Osteoblast (primary cell): Measurements from ENCODE around the gene CXCL9. TPM values are rescaled to one million over a fixed set of nuclear protein-coding genes. Genes with fewer than 3 reads are reported as not detected.
A peak's percentile ranks its signal among the peaks of the same experiment; 100 is the strongest.

Experiments
- DNase-seq: peaks from one replicate; pipeline ENCODE4 v3.0.0; 2011; ENCODE audit warnings: low spot score, mixed read lengths; ENCODE audit not compliant: insufficient read length; ENCODE audit errors: missing footprints
- H2AFZ ChIP-seq: 2 replicates; pipeline ENCODE4 v1.6.0; 2011; ENCODE audit warnings: mild to moderate bottlenecking, low read length
- H3K27ac ChIP-seq: 2 replicates; pipeline ENCODE4 v1.5.1; 2011; ENCODE audit warnings: mild to moderate bottlenecking, low read depth, low read length, moderate library complexity
- H3K27me3 ChIP-seq: 2 replicates; pipeline ENCODE4 v1.6.0; 2012; ENCODE audit warnings: mild to moderate bottlenecking, control low read depth, inconsistent platforms, low read length, moderate library complexity; ENCODE audit not compliant: insufficient read depth
- H3K36me3 ChIP-seq: 2 replicates; pipeline ENCODE4 v1.5.1; 2011; ENCODE audit warnings: mild to moderate bottlenecking, low read length, control low read depth, moderate library complexity; ENCODE audit not compliant: insufficient read depth
- H3K4me1 ChIP-seq: 2 replicates; pipeline ENCODE4 v1.5.1; 2011; ENCODE audit warnings: mild to moderate bottlenecking, low read length, control low read depth, moderate library complexity; ENCODE audit not compliant: insufficient read depth
- H3K4me2 ChIP-seq: 2 replicates; pipeline ENCODE4 v1.6.0; 2011; ENCODE audit warnings: mild to moderate bottlenecking, low read length; ENCODE audit not compliant: insufficient read depth
- H3K4me3 ChIP-seq: fragments of 200-600 bp; sonication (generic); 3 replicates; pipeline ENCODE4 v1.5.1; 2012; ENCODE audit warnings: mild to moderate bottlenecking, low read length, inconsistent platforms; ENCODE audit not compliant: insufficient read depth
- H3K79me2 ChIP-seq: 2 replicates; pipeline ENCODE4 v1.6.0; 2012; ENCODE audit warnings: mild to moderate bottlenecking, low read length, control low read depth, inconsistent platforms; ENCODE audit not compliant: insufficient read depth
- H3K9me3 ChIP-seq: 2 replicates; pipeline ENCODE4 v1.5.1; 2011; ENCODE audit warnings: low read depth, low read length, control low read depth
- H4K20me1 ChIP-seq: 2 replicates; pipeline ENCODE4 v1.6.0; 2012; ENCODE audit warnings: mild to moderate bottlenecking, low read length, control low read depth; ENCODE audit not compliant: insufficient read depth
- total RNA-seq: library from RNA; depleted of rRNA; stranded (reverse); fragments of >200 nt; gene quantifications from 2 replicates; pipeline ENCODE4 v1.2.3, GENCODE V29; 2012
- TF ChIP-seq, protein P1 (sequence below): IDR thresholded peaks from 2 replicates; pipeline ENCODE4 v1.5.1; 2011; ENCODE audit warnings: mild to moderate bottlenecking, low read depth, low read length, moderate library complexity; ENCODE audit errors: extremely low read depth

Gene CXCL9
- total RNA-seq, 1 donor, result not detected

DNA sequence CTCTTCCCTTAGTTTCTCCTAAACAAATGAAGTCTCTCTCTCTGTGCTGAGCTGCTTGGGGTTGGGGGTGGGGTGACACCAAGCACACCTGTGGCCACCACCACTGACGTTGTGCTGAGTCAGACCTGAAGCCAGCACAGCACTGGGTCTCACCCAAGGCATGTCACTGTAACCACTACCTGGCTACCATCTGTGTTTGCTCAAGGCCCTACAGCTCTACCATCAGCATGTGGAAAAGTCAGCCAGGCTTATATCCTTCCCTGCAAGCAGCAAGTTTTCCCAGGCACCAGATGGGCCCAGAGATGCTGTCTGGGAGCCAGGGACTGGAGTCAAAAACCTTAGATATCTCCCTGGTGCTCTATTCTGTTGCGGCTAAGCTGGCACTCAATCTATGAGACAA lies 9.1 kb upstream of the CXCL9 start:
- H2AFZ ChIP-seq, result no peak overlapping the region
- H3K9me3 ChIP-seq, result no peaks in the 10 kb centered on the region
- TF ChIP-seq, protein P1, sequence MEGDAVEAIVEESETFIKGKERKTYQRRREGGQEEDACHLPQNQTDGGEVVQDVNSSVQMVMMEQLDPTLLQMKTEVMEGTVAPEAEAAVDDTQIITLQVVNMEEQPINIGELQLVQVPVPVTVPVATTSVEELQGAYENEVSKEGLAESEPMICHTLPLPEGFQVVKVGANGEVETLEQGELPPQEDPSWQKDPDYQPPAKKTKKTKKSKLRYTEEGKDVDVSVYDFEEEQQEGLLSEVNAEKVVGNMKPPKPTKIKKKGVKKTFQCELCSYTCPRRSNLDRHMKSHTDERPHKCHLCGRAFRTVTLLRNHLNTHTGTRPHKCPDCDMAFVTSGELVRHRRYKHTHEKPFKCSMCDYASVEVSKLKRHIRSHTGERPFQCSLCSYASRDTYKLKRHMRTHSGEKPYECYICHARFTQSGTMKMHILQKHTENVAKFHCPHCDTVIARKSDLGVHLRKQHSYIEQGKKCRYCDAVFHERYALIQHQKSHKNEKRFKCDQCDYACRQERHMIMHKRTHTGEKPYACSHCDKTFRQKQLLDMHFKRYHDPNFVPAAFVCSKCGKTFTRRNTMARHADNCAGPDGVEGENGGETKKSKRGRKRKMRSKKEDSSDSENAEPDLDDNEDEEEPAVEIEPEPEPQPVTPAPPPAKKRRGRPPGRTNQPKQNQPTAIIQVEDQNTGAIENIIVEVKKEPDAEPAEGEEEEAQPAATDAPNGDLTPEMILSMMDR, result no peak
- no peaks in the 10 kb centered on the region for H4K20me1 ChIP-seq
- H3K27ac ChIP-seq, result no peak overlapping the region
- H3K27me3 ChIP-seq, result peaks cover 2% of the 10 kb centered on the region
- no peaks in the 10 kb centered on the region for H3K36me3 ChIP-seq
- H3K4me3 ChIP-seq, result no peak overlapping the region
- peaks cover 16% of the 10 kb centered on the region for H3K4me1 ChIP-seq
- no peak overlapping the region for H3K4me2 ChIP-seq
- no peaks in the 10 kb centered on the region for H3K79me2 ChIP-seq
- DNase-seq, result no peak

DNA sequence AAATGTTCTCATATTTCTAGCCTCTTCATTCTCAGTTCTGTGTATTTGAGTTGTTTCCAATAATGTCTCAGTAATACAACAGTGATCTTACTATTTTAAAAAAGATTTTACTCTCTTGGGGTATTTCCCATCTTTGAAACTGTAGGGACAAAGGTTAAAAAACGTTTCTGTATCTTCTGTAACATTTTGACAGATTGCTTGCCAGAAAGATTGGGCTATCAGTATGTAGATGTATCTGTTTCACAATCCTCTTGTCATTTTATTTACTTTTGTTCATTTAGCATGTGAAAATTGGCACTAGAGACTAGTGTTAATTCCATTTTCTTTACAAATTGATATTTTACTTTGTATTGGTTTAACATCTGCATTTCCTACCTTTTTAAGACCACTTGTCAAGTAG lies 6.2 kb upstream of the CXCL9 start:
- H3K27ac ChIP-seq, result no peak overlapping the region
- H4K20me1 ChIP-seq, result no peaks in the 10 kb centered on the region
- no peak overlapping the region for H3K4me3 ChIP-seq
- no peaks in the 10 kb centered on the region for H3K9me3 ChIP-seq
- no peaks in the 10 kb centered on the region for H3K79me2 ChIP-seq
- DNase-seq, result no peak
- H3K4me1 ChIP-seq, result peaks cover 16% of the 10 kb centered on the region
- no peak overlapping the region for H3K4me2 ChIP-seq
- TF ChIP-seq, protein P1, result no peak
- H2AFZ ChIP-seq, result no peak overlapping the region
- H3K27me3 ChIP-seq, result no peaks in the 10 kb centered on the region
- H3K36me3 ChIP-seq, result no peaks in the 10 kb centered on the region

DNA sequence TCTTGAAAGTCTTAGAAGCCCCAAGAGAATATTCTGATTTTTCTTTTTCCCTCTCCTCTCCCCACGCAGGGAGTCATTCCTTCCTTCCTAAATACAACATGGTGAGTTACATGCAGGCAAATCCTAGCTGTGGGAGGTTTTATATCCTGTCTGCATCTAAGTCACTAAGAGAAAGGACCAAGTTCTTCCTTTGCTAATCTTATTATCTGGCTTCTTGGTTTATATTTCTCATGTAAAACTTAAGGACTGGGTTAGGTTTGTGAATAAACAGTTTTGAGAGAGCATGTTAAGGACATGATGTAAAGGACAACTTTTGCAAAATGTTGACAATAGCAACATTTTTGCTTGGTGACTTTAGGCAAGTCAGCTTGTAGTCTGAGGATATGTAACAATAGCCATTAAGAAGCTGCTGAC lies 5.1 kb upstream of the CXCL9 start:
- TF ChIP-seq, protein P1, result no peak
- H3K27ac ChIP-seq, result peak overlapping the region; percentile 72
- H3K27me3 ChIP-seq, result no peaks in the 10 kb centered on the region
- no peaks in the 10 kb centered on the region for H3K79me2 ChIP-seq
- no peaks in the 10 kb centered on the region for H4K20me1 ChIP-seq
- no peaks in the 10 kb centered on the region for H3K9me3 ChIP-seq
- no peaks in the 10 kb centered on the region for H3K36me3 ChIP-seq
- peak overlapping the region; percentile 85 for H2AFZ ChIP-seq
- DNase-seq, result no peak
- peaks cover 16% of the 10 kb centered on the region for H3K4me1 ChIP-seq
- peak overlapping the region; percentile 74 for H3K4me2 ChIP-seq
- H3K4me3 ChIP-seq, result peak overlapping the region; percentile 35

DNA sequence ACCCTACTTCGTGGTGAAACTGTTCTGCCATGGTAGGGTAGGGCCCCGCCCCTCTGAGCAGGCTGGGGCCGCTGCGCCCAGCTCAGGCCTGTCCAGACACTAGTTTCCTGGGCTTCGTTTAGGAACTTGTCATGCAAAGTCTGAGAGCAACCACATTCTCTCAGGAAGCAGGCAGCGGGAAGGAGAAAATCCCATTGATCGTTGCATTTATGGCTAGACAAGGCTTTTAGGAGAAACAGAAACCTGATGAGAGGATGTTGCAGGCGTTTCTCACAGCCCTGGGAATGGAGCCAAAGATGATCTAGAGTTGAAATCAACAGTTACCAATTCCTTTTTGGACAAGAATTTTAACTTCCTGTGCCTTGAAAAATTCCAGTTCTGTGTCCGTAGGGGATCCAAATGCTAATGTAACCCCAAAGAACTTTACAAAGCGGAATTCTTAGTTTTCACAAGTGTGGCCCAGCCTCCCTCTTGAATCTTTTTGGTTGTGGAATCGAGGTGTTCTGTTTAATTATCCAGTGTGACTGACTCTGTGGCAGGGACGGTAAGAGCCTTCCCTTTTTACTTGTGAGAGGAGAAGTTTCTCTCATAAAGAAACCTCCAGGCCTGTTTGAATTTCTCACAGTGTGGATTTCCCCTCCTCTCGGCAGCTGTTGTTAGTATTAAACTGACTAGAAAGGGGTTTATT lies 4.5 kb upstream of the CXCL9 start:
- Histone ChIP-seq H3K79me2 (no peaks in the 10 kb centered on the region), H3K4me1 (peaks cover 16% of the 10 kb centered on the region), H3K36me3 (no peaks in the 10 kb centered on the region), H3K27me3 (no peaks in the 10 kb centered on the region), H4K20me1 (no peaks in the 10 kb centered on the region), H3K9me3 (no peaks in the 10 kb centered on the region), H2AFZ (peak overlapping the region; percentile 85), H3K27ac (peak overlapping the region; percentile 72), H3K4me3 (peak overlapping the region; percentile 35), H3K4me2 (peak overlapping the region; percentile 74)
- peak; percentile 88 for DNase-seq
- TF ChIP-seq, protein P1, result no peak
